AG09319 (cell line): ENCODE measurements around the gene GTPBP4.
"Not testable (repeated sequence)": the region's sequence is repeated elsewhere in the genome, so short reads cannot be mapped to it uniquely, and the experiment has no call there.

ENCODE experiments used
- DNase-seq: peaks from one replicate; pipeline ENCODE4 v3.0.0-alpha.2; 2010; ENCODE audit warnings: low read depth; ENCODE audit errors: extremely low read depth
- TF ChIP-seq, protein P1 (sequence below): IDR thresholded peaks from 2 replicates; pipeline ENCODE4 v1.5.1; 2011; ENCODE audit warnings: low read depth, mild to moderate bottlenecking, inconsistent platforms, low read length, moderate library complexity

Gene GTPBP4

DNA sequence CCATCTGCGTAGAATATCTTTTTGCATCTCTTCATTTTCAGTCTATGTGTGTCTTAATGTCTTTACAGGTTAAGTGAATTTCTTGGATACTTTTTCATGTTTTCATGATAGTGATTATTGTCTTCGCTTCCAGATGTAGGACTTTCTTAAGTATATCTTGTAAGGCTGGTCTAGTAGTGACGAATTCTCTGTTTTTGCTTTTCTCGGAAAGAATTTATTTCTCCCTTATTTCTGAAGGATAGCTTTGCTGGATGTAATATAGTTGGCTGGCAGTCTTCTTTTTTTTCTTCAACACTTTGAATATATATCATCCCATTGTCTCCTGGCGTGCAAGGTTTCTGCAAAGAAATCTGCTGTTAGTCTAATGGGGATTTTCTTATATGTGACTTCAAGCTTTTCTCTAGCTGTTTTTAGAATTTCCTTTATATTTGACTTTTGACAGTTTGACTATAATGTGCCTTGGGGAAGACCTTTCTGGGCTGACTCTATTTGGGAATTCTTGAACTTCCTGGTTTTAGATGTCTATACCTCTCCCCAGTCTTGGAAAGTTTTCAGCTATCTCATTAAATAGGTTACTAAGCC lies 14.3 kb downstream of the GTPBP4 start:
- no peak for DNase-seq
- TF ChIP-seq, protein P1, sequence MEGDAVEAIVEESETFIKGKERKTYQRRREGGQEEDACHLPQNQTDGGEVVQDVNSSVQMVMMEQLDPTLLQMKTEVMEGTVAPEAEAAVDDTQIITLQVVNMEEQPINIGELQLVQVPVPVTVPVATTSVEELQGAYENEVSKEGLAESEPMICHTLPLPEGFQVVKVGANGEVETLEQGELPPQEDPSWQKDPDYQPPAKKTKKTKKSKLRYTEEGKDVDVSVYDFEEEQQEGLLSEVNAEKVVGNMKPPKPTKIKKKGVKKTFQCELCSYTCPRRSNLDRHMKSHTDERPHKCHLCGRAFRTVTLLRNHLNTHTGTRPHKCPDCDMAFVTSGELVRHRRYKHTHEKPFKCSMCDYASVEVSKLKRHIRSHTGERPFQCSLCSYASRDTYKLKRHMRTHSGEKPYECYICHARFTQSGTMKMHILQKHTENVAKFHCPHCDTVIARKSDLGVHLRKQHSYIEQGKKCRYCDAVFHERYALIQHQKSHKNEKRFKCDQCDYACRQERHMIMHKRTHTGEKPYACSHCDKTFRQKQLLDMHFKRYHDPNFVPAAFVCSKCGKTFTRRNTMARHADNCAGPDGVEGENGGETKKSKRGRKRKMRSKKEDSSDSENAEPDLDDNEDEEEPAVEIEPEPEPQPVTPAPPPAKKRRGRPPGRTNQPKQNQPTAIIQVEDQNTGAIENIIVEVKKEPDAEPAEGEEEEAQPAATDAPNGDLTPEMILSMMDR = no peak

- TF ChIP-seq, protein P1 = no peak
- DNase-seq = no peak
These were observed 15.8 kb downstream of the GTPBP4 start for GRCh38 chr10:1003884-1004670.

DNA sequence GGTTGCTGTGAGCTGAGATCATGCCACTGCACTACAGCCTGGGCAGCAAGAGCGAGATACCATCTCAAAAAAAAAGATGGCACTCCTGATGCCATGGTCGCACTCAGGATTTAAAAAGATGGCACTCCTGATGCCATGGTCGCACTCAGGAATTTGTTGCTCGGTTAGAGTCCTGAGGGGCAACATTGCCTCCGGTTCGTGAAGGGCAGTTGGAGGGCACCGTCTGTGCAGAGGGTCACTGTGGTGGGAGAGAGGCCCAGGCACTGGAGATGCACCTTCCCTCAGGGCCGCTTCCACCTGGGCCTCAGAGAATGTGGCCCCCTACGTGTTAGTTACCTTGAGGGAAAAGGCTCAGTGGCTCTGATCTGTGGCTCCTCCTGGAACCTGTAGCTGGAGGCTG lies 18.3 kb downstream of the GTPBP4 start:
- TF ChIP-seq, protein P1 = no peak
- no peak for DNase-seq

DNA sequence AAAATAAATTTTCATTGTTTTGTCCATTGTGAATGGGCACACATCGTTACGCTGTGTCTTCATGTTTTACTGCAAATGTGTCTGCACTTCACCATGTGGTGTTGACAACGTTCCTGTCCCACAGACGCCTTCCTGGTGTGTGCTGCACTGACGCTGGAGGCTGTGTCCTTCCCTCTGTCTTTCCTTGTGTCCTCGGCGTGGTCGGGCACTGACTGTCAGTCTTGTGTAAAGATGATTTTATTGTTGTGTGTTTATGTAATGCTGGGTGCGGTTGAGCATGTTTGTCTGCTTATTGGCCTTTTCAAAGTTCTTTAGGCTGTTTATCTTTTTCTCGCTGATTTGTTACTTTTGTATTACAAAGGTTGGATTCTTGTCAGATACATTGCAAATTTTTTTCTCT lies 19.3 kb downstream of the GTPBP4 start:
- TF ChIP-seq, protein P1 = no peak
- no peak for DNase-seq

DNA sequence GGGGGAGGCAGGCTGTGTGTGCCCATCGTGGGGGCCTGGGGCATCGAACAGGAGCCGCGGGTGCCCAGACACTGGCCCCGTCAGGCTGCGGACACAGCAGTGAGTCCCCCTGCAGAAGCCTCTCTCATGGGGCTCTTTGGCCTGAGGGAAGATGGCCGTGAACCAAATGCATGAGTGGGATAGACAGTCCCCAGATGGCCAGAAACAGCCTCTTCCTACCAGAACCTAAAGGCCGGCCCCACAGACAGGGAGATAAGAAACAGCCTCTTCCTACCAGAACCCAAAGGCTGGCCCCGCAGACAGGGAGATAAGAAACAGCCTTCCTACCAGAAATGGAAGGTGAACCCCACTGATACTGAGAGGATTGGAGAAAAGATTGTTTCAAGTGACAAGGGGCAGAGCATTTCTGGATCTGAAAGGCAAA lies 20.8 kb downstream of the GTPBP4 start:
- TF ChIP-seq, protein P1 = no peak
- no peak for DNase-seq

DNA sequence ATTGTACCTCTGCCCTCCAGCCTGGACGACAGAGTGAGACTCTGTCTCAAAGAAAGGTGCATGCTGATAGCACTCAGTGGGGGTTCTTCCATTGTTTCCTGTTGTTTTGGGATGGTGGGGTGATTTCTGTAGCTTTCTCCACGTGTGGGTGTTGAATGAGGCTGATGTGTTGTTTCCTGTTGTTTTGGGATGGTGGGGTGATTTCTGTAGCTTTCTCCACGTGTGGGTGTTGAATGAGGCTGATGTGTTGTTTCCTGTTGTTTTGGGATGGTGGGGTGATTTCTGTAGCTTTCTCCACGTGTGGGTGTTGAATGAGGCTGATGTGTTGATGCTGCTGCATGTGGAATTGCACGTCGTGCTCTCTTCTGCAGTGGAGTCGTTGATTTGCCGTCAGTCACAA lies 21.7 kb downstream of the GTPBP4 start:
- DNase-seq = not testable (repeated sequence)

DNA sequence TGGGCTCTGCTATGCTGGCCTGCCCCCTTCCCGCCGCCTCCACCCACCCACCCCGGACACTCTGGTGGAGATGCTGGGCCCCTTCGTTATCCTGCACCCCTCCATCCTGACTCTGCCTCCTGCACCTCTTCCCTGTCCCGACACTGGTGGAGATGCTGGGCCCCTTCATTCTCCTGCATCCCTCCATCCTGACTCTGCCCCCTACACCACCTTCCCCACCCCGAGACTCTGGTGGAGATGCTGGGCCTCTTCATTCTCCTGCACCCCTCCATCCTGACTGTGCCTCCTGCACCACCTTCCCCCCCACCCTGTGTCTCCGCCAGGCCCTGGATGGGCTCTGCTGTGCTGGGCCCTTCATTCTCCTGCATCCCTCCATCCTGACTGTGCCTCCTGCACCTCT lies 22.5 kb downstream of the GTPBP4 start:
- TF ChIP-seq, protein P1 = no peak
- no peak for DNase-seq
